NB4 (cell line): ENCODE data around the gene RRBP1.

Source experiments
- DNase-seq: peaks from one replicate; pipeline ENCODE4 v3.0.0; 2010; ENCODE audit warnings: low read depth
- H3K4me3 ChIP-seq: one replicate; pipeline ENCODE4 v1.5.1; 2011; ENCODE audit warnings: mild to moderate bottlenecking, low read depth, low read length, moderate library complexity
- MYC ChIP-seq: IDR thresholded peaks from 2 replicates; pipeline ENCODE4 v1.6.1; 2011; ENCODE audit warnings: low read depth, low read length
- POLR2A ChIP-seq: IDR thresholded peaks from 2 replicates; pipeline ENCODE4 v1.6.1; 2011; ENCODE audit warnings: mild to moderate bottlenecking; ENCODE audit not compliant: insufficient read length; ENCODE audit errors: extremely low read depth
- TF ChIP-seq, protein P1 (sequence below): IDR thresholded peaks from one replicate; pipeline ENCODE4 v1.5.1; 2012; ENCODE audit warnings: low read depth, low read length
- TF ChIP-seq, protein P2 (sequence below): IDR thresholded peaks from 2 replicates; pipeline ENCODE4 v1.6.1; 2011; ENCODE audit warnings: low read depth, low read length

The RRBP1 gene

DNA sequence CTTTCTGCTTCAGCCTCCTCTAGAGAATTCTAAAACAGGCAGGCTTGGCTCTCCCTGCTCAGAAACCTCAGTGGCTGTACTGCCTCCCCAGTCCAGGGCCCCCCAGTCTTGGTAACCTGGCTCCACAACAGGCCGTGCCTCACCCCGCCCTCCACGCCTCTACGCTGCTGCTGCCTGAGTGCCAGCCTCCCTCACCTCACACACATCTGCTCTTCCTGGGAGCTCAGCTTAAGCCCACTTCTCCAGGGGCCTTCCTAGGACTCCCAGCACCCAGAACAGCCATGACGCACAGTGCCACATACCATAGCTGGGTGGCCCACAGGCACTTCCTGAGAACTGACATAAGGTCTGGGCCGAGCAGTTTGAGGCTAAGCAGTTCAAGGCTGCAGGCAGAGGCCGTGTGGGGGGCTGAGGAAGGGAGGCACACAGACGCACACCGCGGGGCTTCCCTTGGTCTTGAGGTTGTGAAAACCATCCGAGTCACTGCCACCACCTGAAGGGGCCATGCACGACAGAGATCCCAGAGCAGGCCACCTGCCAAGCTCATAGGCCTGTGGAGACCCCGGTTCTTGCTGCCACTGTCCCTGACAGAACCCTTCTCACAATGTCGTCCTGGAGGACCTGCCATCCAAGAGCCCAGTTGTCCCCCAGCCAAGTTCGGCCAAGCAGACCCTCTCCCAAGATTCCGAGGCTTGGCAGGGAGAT is 69.6 kb downstream of the RRBP1 start:
- DNase-seq = peak; percentile 71
- TF ChIP-seq POLR2A (no peak), MYC (peak; percentile 70)
- TF ChIP-seq, protein P1, sequence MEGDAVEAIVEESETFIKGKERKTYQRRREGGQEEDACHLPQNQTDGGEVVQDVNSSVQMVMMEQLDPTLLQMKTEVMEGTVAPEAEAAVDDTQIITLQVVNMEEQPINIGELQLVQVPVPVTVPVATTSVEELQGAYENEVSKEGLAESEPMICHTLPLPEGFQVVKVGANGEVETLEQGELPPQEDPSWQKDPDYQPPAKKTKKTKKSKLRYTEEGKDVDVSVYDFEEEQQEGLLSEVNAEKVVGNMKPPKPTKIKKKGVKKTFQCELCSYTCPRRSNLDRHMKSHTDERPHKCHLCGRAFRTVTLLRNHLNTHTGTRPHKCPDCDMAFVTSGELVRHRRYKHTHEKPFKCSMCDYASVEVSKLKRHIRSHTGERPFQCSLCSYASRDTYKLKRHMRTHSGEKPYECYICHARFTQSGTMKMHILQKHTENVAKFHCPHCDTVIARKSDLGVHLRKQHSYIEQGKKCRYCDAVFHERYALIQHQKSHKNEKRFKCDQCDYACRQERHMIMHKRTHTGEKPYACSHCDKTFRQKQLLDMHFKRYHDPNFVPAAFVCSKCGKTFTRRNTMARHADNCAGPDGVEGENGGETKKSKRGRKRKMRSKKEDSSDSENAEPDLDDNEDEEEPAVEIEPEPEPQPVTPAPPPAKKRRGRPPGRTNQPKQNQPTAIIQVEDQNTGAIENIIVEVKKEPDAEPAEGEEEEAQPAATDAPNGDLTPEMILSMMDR = no peak
- TF ChIP-seq, protein P2, sequence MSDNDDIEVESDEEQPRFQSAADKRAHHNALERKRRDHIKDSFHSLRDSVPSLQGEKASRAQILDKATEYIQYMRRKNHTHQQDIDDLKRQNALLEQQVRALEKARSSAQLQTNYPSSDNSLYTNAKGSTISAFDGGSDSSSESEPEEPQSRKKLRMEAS = peak; percentile 55; the same call in 1 of the 2 replicates
- H3K4me3 ChIP-seq = no peak overlapping the region

DNA sequence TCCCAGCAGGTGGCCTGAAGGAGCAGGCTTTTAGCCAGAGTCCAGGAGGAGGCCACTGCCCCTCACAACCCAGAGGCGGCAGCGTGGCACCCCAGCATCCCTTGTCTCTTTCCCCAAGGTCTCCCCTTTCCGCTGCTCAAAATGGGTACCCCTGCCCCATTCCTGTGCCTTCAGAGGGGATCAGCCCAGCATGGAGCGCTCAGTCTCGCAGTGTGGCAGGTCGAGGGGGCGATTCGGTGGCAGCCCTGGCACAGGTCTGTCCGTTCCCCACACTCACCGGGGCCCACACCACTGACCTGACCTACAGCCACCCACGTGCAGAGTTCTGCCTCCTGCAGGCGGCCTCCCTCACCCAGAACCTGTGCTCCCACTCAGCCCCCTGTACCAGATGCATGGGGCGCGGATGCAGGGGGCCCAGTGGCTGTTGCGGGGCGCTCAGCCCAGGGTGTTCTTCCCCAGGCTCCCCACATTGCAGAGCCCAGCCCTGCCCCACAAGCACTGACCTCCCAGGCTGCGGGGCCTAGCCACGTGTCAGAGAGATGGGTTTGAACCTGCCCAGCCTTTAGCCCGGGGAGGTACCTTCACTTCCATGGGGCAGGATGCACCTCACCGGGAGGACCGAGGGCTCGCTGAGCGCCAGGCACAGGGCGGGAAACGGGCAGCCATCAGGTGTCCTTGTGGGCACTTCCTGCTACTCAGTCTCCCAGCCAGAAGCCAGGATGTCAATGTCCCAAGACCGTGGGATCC is 70.3 kb downstream of the RRBP1 start:
- H3K4me3 ChIP-seq = no peak overlapping the region
- DNase-seq = no peak

DNA sequence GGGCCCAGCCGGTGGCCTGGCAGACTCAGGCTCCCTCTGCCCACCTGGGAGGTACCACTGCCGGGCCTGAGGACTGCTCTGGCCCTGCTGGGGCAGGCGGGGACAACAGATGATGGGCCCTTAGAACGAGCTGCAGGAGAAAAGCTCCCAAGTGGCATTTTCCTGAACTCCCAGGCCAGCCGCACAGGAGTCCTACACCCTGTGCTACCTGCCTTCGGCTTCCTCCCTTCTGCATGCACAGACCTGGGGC is 70.8 kb downstream of the RRBP1 start:
- TF ChIP-seq POLR2A (no peak), MYC (no peak)
- TF ChIP-seq, protein P1 = no peak
- TF ChIP-seq, protein P2 = no peak
- H3K4me3 ChIP-seq = no peak overlapping the region
- DNase-seq = no peak

More for the DNA sequence above, 70.3 kb downstream of the RRBP1 start:
- TF ChIP-seq POLR2A (no peak), MYC (no peak)
- TF ChIP-seq, protein P2 = no peak
- TF ChIP-seq, protein P1 = no peak

DNA sequence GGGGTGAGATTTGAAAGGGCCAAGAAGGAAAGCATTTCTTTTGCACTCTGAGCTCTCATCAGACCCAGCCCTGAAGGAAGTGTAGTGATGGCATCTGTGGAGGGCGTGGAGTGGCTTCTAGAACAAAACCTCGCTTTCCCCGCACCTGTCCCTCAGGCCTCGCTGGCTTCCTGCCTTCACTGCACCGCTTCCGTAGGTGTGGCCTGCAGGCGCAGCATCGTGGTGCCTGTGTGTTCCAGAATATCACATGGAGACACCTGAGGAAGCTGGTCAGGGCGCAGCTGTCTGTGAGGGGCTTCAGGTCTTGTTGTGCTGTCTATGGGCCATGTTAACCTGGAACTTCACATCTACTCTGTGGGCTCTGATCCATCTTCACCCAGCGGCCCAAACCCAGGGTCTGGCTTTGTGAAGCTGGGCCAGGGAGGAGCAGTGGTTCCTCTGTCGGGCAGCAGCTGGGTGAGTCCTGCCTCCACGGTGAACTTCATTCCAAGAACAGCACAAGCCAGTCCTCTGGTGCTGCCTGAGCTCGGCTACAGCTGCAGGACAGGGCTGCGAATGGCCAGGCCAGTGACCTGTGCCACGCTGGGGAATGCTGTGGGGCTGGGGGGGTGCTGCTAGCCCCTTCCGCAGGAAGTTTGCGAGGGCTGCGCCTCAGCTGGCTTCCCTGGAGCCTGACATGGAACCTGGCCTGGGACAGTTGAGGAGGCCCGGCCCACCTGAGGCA is 71.3 kb downstream of the RRBP1 start:
- TF ChIP-seq, protein P1 = no peak
- TF ChIP-seq, protein P2 = no peak
- no peak for TF ChIP-seq MYC
- TF ChIP-seq POLR2A = no peak
- no peak overlapping the region for H3K4me3 ChIP-seq
- DNase-seq = no peak

DNA sequence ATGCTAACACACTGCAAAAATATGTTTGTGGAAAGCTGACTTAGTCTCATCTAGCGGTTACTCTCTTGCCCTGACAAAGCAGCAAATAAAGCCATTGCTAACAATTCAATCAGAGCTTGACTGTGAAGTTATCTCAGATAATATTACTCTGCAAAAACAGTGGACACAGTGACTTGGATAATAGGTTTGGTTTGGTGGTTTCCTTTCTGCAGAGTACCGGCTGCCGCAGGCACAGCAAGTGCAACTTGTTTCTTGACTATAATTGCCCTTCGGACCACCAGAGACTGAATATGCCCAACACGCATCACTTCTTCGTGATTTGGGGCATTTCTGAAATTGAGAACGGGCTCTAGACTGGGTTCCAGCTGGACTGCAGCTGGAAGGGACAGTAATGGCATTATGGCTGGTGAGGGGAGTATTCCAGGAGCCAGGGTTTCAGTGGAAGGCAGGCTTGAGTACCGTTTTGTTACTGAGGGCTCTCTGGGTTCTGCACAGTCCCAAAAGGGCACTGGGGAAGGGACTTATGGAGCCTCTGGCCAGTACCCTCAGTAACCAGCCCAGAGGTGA is 72.1 kb downstream of the RRBP1 start:
- no peak overlapping the region for H3K4me3 ChIP-seq
- no peak for TF ChIP-seq MYC
- TF ChIP-seq, protein P1 = no peak
- DNase-seq = no peak
